OCI-LY1 (cell line): ENCODE results near the gene C16orf86.

Source experiments
- EZH2 ChIP-seq: fragments of 200-600 bp; sonication (generic), shearing (Covaris generic); IDR thresholded peaks from 2 replicates; pipeline ENCODE4 v1.8.0; 2017; ENCODE audit warnings: borderline replicate concordance, mixed run types, mild to moderate bottlenecking, antibody characterized with exemption, low read length, moderate library complexity, mixed read lengths
- TF ChIP-seq, protein P1 (sequence below): fragments of 200-600 bp; sonication (generic), shearing (Covaris generic); IDR thresholded peaks from 2 replicates; pipeline ENCODE4 v1.5.1; 2017; ENCODE audit warnings: mild to moderate bottlenecking, antibody characterized with exemption, low read length, moderate library complexity, mixed read lengths

DNA sequence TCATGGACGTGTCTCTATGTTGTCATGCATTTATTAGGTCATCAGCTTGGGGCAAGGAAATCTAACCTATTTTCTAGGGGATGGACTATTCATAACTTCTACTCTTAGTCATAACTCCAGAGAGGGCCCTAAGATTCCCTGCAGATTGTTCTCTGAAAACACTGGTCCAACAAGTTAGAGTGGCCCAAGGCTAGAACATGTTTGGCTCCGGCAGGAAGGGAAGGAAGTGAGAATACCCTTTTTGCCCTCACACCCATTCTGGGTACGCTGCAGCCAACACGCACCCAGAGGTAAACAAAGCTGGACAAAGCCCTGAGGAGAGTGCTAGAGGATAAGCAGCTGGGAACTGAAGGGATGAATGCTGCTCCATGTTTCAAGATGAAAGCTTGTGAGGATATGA lies 9.9 kb downstream of the C16orf86 start:
- TF ChIP-seq, protein P1, sequence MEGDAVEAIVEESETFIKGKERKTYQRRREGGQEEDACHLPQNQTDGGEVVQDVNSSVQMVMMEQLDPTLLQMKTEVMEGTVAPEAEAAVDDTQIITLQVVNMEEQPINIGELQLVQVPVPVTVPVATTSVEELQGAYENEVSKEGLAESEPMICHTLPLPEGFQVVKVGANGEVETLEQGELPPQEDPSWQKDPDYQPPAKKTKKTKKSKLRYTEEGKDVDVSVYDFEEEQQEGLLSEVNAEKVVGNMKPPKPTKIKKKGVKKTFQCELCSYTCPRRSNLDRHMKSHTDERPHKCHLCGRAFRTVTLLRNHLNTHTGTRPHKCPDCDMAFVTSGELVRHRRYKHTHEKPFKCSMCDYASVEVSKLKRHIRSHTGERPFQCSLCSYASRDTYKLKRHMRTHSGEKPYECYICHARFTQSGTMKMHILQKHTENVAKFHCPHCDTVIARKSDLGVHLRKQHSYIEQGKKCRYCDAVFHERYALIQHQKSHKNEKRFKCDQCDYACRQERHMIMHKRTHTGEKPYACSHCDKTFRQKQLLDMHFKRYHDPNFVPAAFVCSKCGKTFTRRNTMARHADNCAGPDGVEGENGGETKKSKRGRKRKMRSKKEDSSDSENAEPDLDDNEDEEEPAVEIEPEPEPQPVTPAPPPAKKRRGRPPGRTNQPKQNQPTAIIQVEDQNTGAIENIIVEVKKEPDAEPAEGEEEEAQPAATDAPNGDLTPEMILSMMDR: no peak
- no peak for TF ChIP-seq EZH2
